ENCODE results near the gene ZNF775.

GRCh38 chr7:150377635-150378034 is 1.5 kb upstream of the ZNF775 start:
- TF ChIP-seq, protein P1, sequence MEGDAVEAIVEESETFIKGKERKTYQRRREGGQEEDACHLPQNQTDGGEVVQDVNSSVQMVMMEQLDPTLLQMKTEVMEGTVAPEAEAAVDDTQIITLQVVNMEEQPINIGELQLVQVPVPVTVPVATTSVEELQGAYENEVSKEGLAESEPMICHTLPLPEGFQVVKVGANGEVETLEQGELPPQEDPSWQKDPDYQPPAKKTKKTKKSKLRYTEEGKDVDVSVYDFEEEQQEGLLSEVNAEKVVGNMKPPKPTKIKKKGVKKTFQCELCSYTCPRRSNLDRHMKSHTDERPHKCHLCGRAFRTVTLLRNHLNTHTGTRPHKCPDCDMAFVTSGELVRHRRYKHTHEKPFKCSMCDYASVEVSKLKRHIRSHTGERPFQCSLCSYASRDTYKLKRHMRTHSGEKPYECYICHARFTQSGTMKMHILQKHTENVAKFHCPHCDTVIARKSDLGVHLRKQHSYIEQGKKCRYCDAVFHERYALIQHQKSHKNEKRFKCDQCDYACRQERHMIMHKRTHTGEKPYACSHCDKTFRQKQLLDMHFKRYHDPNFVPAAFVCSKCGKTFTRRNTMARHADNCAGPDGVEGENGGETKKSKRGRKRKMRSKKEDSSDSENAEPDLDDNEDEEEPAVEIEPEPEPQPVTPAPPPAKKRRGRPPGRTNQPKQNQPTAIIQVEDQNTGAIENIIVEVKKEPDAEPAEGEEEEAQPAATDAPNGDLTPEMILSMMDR (IDR thresholded peaks at IDR 0.05; ENCODE audit: insufficient read depth, low read length) = no peak
- TF ChIP-seq POLR2AphosphoS5 (IDR thresholded peaks at IDR 0.05; ENCODE audit: low read depth) = no peak

All from HL-60 (cell line).